ENCODE measurements around the gene RABEP2. TPM values are rescaled to one million over a fixed set of nuclear protein-coding genes. Genes with fewer than 3 reads are reported as not detected.

Gene RABEP2
- total and polyA plus RNA-seq, 9 of the 15 experiments (the other 6 are each of a cell fraction or from before 2014, with no cell fraction given): 0.15 to 13.4 (median 3.5) TPM

GRCh38 chr16:28910086-28911031 lies 14.7 kb downstream of the RABEP2 start (continued):
- TF ChIP-seq JUN (IDR thresholded peaks at IDR 0.05; ENCODE audit: borderline replicate concordance, low read depth, low read length) (peak; percentile 38; the same call in 1 of the 2 replicates), JUN (CRISPR knock-in tag; IDR thresholded peaks at IDR 0.05; ENCODE audit: borderline replicate concordance) (no peak), ZNF431 (CRISPR knock-in tag; IDR thresholded peaks at IDR 0.05) (no peak), ARID1B (IDR thresholded peaks at IDR 0.05) (peak; percentile 35; the same call in 1 of the 2 replicates), ZBTB26 (CRISPR knock-in tag; IDR thresholded peaks at IDR 0.05) (no peak), HDAC1 (IDR thresholded peaks at IDR 0.05) (peak in 1 of 2 experiments; percentile 42; a peak in 1 of 4 replicates), ATF3 (IDR thresholded peaks at IDR 0.05) (peak; percentile 83), ATF3 (CRISPR knock-in tag; conservative IDR thresholded peaks at IDR 0.05) (no peak), ZNF512 (tag; IDR thresholded peaks at IDR 0.05) (no peak), ZNF408 (CRISPR knock-in tag; IDR thresholded peaks at IDR 0.05; ENCODE audit: low read depth) (no peak), FOXO4 (CRISPR knock-in tag; IDR thresholded peaks at IDR 0.05) (no peak), CCAR2 (IDR thresholded peaks at IDR 0.05; ENCODE audit: low read depth, low read length) (no peak), USF1 (CRISPR knock-in tag; IDR thresholded peaks at IDR 0.05) (no peak), MAX (CRISPR knock-in tag; IDR thresholded peaks at IDR 0.05) (no peak), NFXL1 (CRISPR knock-in tag; IDR thresholded peaks at IDR 0.05) (no peak), ZNF175 (CRISPR knock-in tag; IDR thresholded peaks at IDR 0.05; ENCODE audit: low read depth) (no peak), DNMT1 (IDR thresholded peaks at IDR 0.05) (no peak), IRF9 (tag; IDR thresholded peaks at IDR 0.05) (no peak), ZNF76 (CRISPR knock-in tag; IDR thresholded peaks at IDR 0.05; ENCODE audit: borderline replicate concordance) (no peak), BDP1 (IDR thresholded peaks at IDR 0.05; ENCODE audit: insufficient read depth, insufficient read length) (no peak)
